ENCODE results near the gene GRIK4. TPM values are rescaled to one million over a fixed set of nuclear protein-coding genes. Genes with fewer than 3 reads are reported as not detected.

GRIK4 gene
- total and polyA plus RNA-seq, 2 donors (not counting 3 experiments of a cell fraction or from before 2014, with no cell fraction given): 0.81 to 1.6 TPM

DNA sequence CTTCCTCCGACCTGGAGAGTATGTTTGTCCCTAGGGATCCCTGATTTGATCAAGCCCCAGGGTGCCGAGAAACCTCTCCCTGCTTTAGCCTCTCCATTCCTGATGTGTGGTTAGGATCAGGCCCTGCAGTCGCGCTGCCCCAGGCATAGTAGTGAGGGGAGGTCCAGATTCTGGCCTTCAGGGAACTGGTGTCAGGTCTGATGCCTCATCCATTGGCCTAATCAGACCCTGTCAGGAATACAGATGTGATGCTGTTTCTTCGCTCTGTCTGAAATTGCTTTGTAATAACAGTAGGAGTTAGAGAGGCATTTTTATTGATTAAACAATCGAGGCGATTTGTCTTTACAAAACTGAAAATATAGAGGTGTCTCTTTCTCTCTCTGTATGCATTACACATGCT lies 75.2 kb downstream of the GRIK4 start:
- Histone ChIP-seq H3K4me1 (ENCODE audit: control insufficient read depth, extremely low read depth, insufficient read depth, low read length) (no peaks in the 10 kb centered on the region), H3K9me1 (replicated peaks; ENCODE audit: control insufficient read depth, extremely low read depth, insufficient read depth, low read length) (no peaks in the 10 kb centered on the region), H3K9ac (replicated peaks; ENCODE audit: extremely low read depth, insufficient read depth, low read length) (no peak overlapping the region), H2AFZ (ENCODE audit: low read depth, low read length) (no peak overlapping the region), H3K4me2 (ENCODE audit: insufficient read depth, low read length) (no peak overlapping the region), H3K36me3 (ENCODE audit: control insufficient read depth in 2 of 2, extremely low read depth in 1 of 2, insufficient read depth in 2 of 2, low read length in 2 of 2) (no peaks in the 10 kb centered on the region), H3K79me2 (ENCODE audit: control insufficient read depth, insufficient read depth, low read length) (no peaks in the 10 kb centered on the region), H3K27ac (ENCODE audit: insufficient read depth, low read depth, low read length) (no peak overlapping the region), H4K20me1 (replicated peaks; ENCODE audit: control insufficient read depth, extremely low read depth, insufficient read depth, low read length) (no peaks in the 10 kb centered on the region), H3K4me3 (replicated peaks in 1 of 3; ENCODE audit: insufficient read depth in 1 of 3, low read depth in 1 of 3, low read length in 3 of 3) (no peak overlapping the region), H3K27me3 (ENCODE audit: control insufficient read depth in 2 of 2, insufficient read depth in 2 of 2, low read length in 2 of 2) (peaks cover 2% of the 10 kb centered on the region in 2 experiments), H3K9me3 (replicated peaks; ENCODE audit: control insufficient read depth, insufficient read depth, low read length) (no peaks in the 10 kb centered on the region)
- DNase-seq (ENCODE audit: low read depth, low spot score) (no peak), FAIRE-seq (no peak)
- BruUV-seq (replicated peaks): no TSS peak
- dilution Hi-C loops (cut with MboI; ENCODE audit: extremely low pct_ligation_motif_present, low sequenced_read_pairs): no loop called here
- intact Hi-C loops (cut with micrococcal nuclease): no loop called here
- TF ChIP-seq, protein P1, sequence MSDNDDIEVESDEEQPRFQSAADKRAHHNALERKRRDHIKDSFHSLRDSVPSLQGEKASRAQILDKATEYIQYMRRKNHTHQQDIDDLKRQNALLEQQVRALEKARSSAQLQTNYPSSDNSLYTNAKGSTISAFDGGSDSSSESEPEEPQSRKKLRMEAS (IDR thresholded peaks at IDR 0.05; ENCODE audit: insufficient read depth, insufficient read length): no peak
- no peak for TF ChIP-seq POLR2AphosphoS5 (IDR thresholded peaks at IDR 0.05; ENCODE audit: insufficient read depth, low read depth, low read length)
- no peak for TF ChIP-seq POLR2A (IDR thresholded peaks at IDR 0.05; ENCODE audit: low read depth, low read length)
- TF ChIP-seq JUN (IDR thresholded peaks at IDR 0.05; ENCODE audit: borderline replicate concordance, insufficient read depth, insufficient read length, low read depth): no peak
- no peak for TF ChIP-seq MYC (IDR thresholded peaks at IDR 0.05; ENCODE audit: low read depth, low read length)
- no peak for TF ChIP-seq GATA2 (IDR thresholded peaks at IDR 0.05; ENCODE audit: insufficient read depth, insufficient read length, low read depth, low read length)
- TF ChIP-seq, protein P2, sequence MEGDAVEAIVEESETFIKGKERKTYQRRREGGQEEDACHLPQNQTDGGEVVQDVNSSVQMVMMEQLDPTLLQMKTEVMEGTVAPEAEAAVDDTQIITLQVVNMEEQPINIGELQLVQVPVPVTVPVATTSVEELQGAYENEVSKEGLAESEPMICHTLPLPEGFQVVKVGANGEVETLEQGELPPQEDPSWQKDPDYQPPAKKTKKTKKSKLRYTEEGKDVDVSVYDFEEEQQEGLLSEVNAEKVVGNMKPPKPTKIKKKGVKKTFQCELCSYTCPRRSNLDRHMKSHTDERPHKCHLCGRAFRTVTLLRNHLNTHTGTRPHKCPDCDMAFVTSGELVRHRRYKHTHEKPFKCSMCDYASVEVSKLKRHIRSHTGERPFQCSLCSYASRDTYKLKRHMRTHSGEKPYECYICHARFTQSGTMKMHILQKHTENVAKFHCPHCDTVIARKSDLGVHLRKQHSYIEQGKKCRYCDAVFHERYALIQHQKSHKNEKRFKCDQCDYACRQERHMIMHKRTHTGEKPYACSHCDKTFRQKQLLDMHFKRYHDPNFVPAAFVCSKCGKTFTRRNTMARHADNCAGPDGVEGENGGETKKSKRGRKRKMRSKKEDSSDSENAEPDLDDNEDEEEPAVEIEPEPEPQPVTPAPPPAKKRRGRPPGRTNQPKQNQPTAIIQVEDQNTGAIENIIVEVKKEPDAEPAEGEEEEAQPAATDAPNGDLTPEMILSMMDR (IDR thresholded peaks at IDR 0.05; ENCODE audit: extremely low read depth in 1 of 2, insufficient read depth in 1 of 2, low read depth in 1 of 2, low read length in 2 of 2): no peak
- no peak for TF ChIP-seq FOS (IDR thresholded peaks at IDR 0.05; ENCODE audit: borderline replicate concordance, insufficient read depth, low read length)
- no peak for TF ChIP-seq EZH2 (IDR thresholded peaks at IDR 0.05; ENCODE audit: borderline replicate concordance, low read depth, low read length, severe bottlenecking)
- CTCF ChIA-PET: interaction anchor here (0.9 to 1.2 kb wide), 2 partner anchors 13 kb away, joined by 3 read pairs; no protein-coding TSS in a partner anchor
- POLR2A ChIA-PET: no interaction called here
